ENCODE data around the gene B3GNT7. TPM values are rescaled to one million over a fixed set of nuclear protein-coding genes. Genes with fewer than 3 reads are reported as not detected.

B3GNT7 gene
- total RNA-seq, 1 donor from 2014 or later: 80.0 TPM

- Histone ChIP-seq H3K27me3 (ENCODE audit: low read depth) (no peaks in the 10 kb centered on the region), H3K4me3 (no peak overlapping the region), H3K27ac (no peak overlapping the region), H3K4me1 (no peaks in the 10 kb centered on the region), H3K9me3 (no peaks in the 10 kb centered on the region), H3K36me3 (peaks cover 23% of the 10 kb centered on the region)
- ATAC-seq (no peak), DNase-seq (no peak)
- intact Hi-C loops (cut with DNase I): no loop called here
- TF ChIP-seq CTCF (IDR thresholded peaks at IDR 0.05): no peak
Measured at GRCh38 chr2:231449503-231450054, 54.1 kb downstream of the B3GNT7 start.

- DNase-seq: no peak
- no peak for TF ChIP-seq CTCF (IDR thresholded peaks at IDR 0.05)
- Histone ChIP-seq H3K27me3 (ENCODE audit: low read depth) (no peaks in the 10 kb centered on the region), H3K4me3 (no peak overlapping the region), H3K4me1 (no peaks in the 10 kb centered on the region), H3K9me3 (no peaks in the 10 kb centered on the region), H3K36me3 (peaks cover 33% of the 10 kb centered on the region), H3K27ac (no peak overlapping the region)
- ATAC-seq: no peak
- intact Hi-C loops (cut with DNase I): no loop called here
Measured at GRCh38 chr2:231450548-231450989, 55.1 kb downstream of the B3GNT7 start.

Small RNA genes lying within 50 kb of the gene (microRNA-seq; reads per million reads assigned to microRNA genes)
- gene MIR4777 (ENCODE audit: borderline number of aligned reads): not detected

Other genes with a start within 250 kb of the B3GNT7 start
- 43.1 TPM for gene ARMC9, start 197.1 kb upstream of the B3GNT7 start, total RNA-seq
- 295 TPM for gene NCL, start 68.8 kb downstream of the B3GNT7 start, total RNA-seq
- 4.4 TPM for gene NMUR1, start 134.7 kb downstream of the B3GNT7 start, total RNA-seq
- not detected for gene TEX44, start 197.2 kb downstream of the B3GNT7 start, total RNA-seq